ENCODE data around the gene SAAL1. TPM values are rescaled to one million over a fixed set of nuclear protein-coding genes. Genes with fewer than 3 reads are reported as not detected.

Gene SAAL1
- total RNA-seq, 2 donors from 2014 or later: 25.7 to 38.0 TPM

Other genes starting within 250 kb of the SAAL1 start
- gene SERGEF, start 93.0 kb downstream of the SAAL1 start, total RNA-seq: 10 to 100 TPM; 28.8 to 50.7 TPM
- gene TPH1, start 59.8 kb downstream of the SAAL1 start, total RNA-seq: 1 to 10 TPM in 1 of 2 donors, under 1 TPM in 1; 0.36 to 1.2 TPM
- not detected for gene MRGPRX3, start 26.5 kb upstream of the SAAL1 start, total RNA-seq
- gene MRGPRX4, start 66.8 kb upstream of the SAAL1 start, total RNA-seq: not detected
- gene SAA4, start 130.7 kb upstream of the SAAL1 start, total RNA-seq: not detected
- not detected for gene SAA2, start 142.6 kb upstream of the SAAL1 start, total RNA-seq
- gene SAA1, start 160.2 kb upstream of the SAAL1 start, total RNA-seq: not detected
- gene HPS5, start 216.1 kb upstream of the SAAL1 start, total RNA-seq: 10 to 100 TPM; 16.5 to 21.3 TPM
- gene GTF2H1, start 216.5 kb upstream of the SAAL1 start, total RNA-seq: 10 to 100 TPM; 46.8 to 50.0 TPM